Liver (tissue), 3 donors: ENCODE measurements around the gene SYT14.

Source experiments
- CTCF ChIP-seq: fragments of 150-350 bp; IDR thresholded peaks from 2 replicates; pipeline ENCODE4 v1.5.1; 2017; ENCODE audit warnings: improper control_type of control experiment, low read depth, low read length; ENCODE audit not compliant: missing input control
- RXRA ChIP-seq, 2 donors: IDR thresholded peaks; 2 replicates each; pipeline ENCODE4 v1.6.1; 2017 to 2018; ENCODE audit warnings: antibody characterized with exemption in 2 of 2, mild to moderate bottlenecking in 1 of 2
- SP1 ChIP-seq: IDR thresholded peaks from 2 replicates; pipeline ENCODE4 v1.6.1; 2018; ENCODE audit warnings: antibody characterized with exemption, mild to moderate bottlenecking
- donor health status: healthy.
- donor health status: healthy.

- TF ChIP-seq CTCF (no peak), RXRA (IDR thresholded peaks at IDR 0.05) (no peak), SP1 (no peak)
Measured at GRCh38 chr1:210049616-210050015, 111.6 kb downstream of the SYT14 start.
